K562 (cell line): Measurements from ENCODE around the gene RABGAP1L. TPM values are rescaled to one million over a fixed set of nuclear protein-coding genes. Genes with fewer than 3 reads are reported as not detected.

ENCODE experiments used
- ARID1B ChIP-seq: fragments of 450-650 bp; IDR thresholded peaks from 2 replicates; pipeline ENCODE4 v1.6.1; 2016; ENCODE audit warnings: antibody characterized with exemption, mild to moderate bottlenecking, inconsistent platforms
- BRD4 ChIP-seq: fragments of 200-600 bp; sonication (generic); IDR thresholded peaks from 2 replicates; pipeline ENCODE4 v1.6.1; 2017; ENCODE audit warnings: inconsistent platforms
- CBX2 ChIP-seq: fragments of 200-600 bp; sonication (generic); IDR thresholded peaks from one replicate; pipeline ENCODE4 v1.6.1; 2012; ENCODE audit warnings: mild to moderate bottlenecking, low read length, inconsistent platforms; ENCODE audit not compliant: insufficient read depth, poor library complexity, severe bottlenecking
- CXXC5 ChIP-seq: fragments of 250-450 bp; sonication (Bioruptor Pico); IDR thresholded peaks from 2 replicates; pipeline ENCODE4 v1.8.0; 2022; ENCODE audit warnings: inconsistent platforms, mild to moderate bottlenecking, moderate library complexity
- EGR1 ChIP-seq: fragments of 450-650 bp; conservative IDR thresholded peaks from 2 replicates; pipeline ENCODE4 v1.6.1; 2017; ENCODE audit warnings: mild to moderate bottlenecking
- HDAC2 ChIP-seq: fragments of 450-650 bp; IDR thresholded peaks from 2 replicates; pipeline ENCODE4 v1.6.1; 2016; ENCODE audit warnings: mild to moderate bottlenecking
- HDAC3 ChIP-seq: fragments of 450-650 bp; IDR thresholded peaks from 2 replicates; pipeline ENCODE4 v1.6.1; 2018; ENCODE audit warnings: borderline replicate concordance, mild to moderate bottlenecking, moderate library complexity; ENCODE audit not compliant: partially characterized antibody
- HMGN3 ChIP-seq: IDR thresholded peaks from 2 replicates; pipeline ENCODE4 v1.6.1; 2011; ENCODE audit warnings: borderline replicate concordance, low read depth, mild to moderate bottlenecking, mixed read lengths, low read length; ENCODE audit not compliant: insufficient read length; ENCODE audit errors: extremely low read depth
- KAT2B ChIP-seq: IDR thresholded peaks from one replicate; pipeline ENCODE4 v1.6.1; 2012; ENCODE audit warnings: low read depth, mild to moderate bottlenecking, control low read depth, inconsistent platforms, low read length, moderate library complexity
- L3MBTL2 ChIP-seq: fragments of 450-650 bp; IDR thresholded peaks from 2 replicates; pipeline ENCODE4 v1.6.1; 2016; ENCODE audit warnings: mild to moderate bottlenecking, moderate library complexity
- NCOA1 ChIP-seq: fragments of 450-650 bp; IDR thresholded peaks from 2 replicates; pipeline ENCODE4 v1.6.1; 2016; ENCODE audit warnings: low read depth
- NR2C2 ChIP-seq, 2 experiments: fragments of 200-800 bp in 1 of 2; sonication (Bioruptor generic) in 1 of 2; sonication (generic) in 1 of 2; formaldehyde crosslinking in 1 of 2; IDR thresholded peaks; 2 replicates each; pipeline versions ENCODE4 v1.6.1 to v1.8.0; 2016 to 2022; ENCODE audit warnings: mild to moderate bottlenecking in 1 of 2, missing compliant biosample characterization in 1 of 2, missing genetic modification characterization in 1 of 2, missing genetic modification reagents in 1 of 2
- RNF2 ChIP-seq: sonication (generic); IDR thresholded peaks from 2 replicates; pipeline ENCODE4 v1.6.1; 2016
- RUNX1 ChIP-seq: sonication (generic); IDR thresholded peaks from 2 replicates; pipeline ENCODE4 v1.6.1; 2016; ENCODE audit warnings: antibody characterized with exemption, low read depth
- SAFB ChIP-seq: fragments of 200-400 bp; formaldehyde crosslinking; IDR thresholded peaks from 2 replicates; pipeline ENCODE4 v1.6.1; 2017; ENCODE audit warnings: low read depth, low read length, borderline replicate concordance
- SAFB2 ChIP-seq: fragments of 200-400 bp; formaldehyde crosslinking; IDR thresholded peaks from 2 replicates; pipeline ENCODE4 v1.6.1; 2018; ENCODE audit warnings: borderline replicate concordance, low read length, low read depth, moderate library complexity; ENCODE audit not compliant: severe bottlenecking
- TRIM25 ChIP-seq: fragments of 450-650 bp; IDR thresholded peaks from 2 replicates; pipeline ENCODE4 v1.7.0; 2016; ENCODE audit warnings: borderline replicate concordance
- XRCC4 ChIP-seq: IDR thresholded peaks from one replicate; pipeline ENCODE4 v1.6.1; 2011; ENCODE audit not compliant: insufficient read depth, insufficient read length; ENCODE audit errors: extremely low read depth
- ZBTB1 ChIP-seq: sonication (generic); formaldehyde crosslinking; IDR thresholded peaks from 2 replicates; pipeline ENCODE4 v1.8.1; 2023; ENCODE audit warnings: missing genetic modification reagents, low read depth, mild to moderate bottlenecking, borderline replicate concordance
- polyA plus RNA-seq, 8 experiments: library from polyadenylated mRNA; depleted of rRNA in 4 of 8; stranded (reverse) in 5 of 8; unstranded in 3 of 8; fragments of >200 nt; fragmentation: Nextera tagmentation in 2 of 8; fragmentation: Illumina TruSeq in 1 of 8; extraction: Ambion mirVana in 2 of 8; extraction: Trizol in 1 of 8; gene quantifications; 2 replicates each; pipeline versions ENCODE4 v1.2.1 to v1.2.3, GENCODE V29; 2011 to 2014; ENCODE audit warnings: inconsistent platforms in 1 of 8, missing spikeins in 1 of 8
- total RNA-seq, 7 experiments: library from RNA; depleted of rRNA in 6 of 7; stranded (reverse); fragments of >200 nt in 6 of 7; fragmentation: Illumina TruSeq in 2 of 7; extraction: Trizol in 2 of 7; gene quantifications; 2 replicates each; pipeline versions ENCODE4 v1.2.1 to v1.2.3, GENCODE V29; 2011 to 2021; ENCODE audit warnings: low replicate concordance in 1 of 7
- TF ChIP-seq, protein P1 (sequence below): sonication (generic); formaldehyde crosslinking; IDR thresholded peaks from 2 replicates; pipeline ENCODE4 v1.8.0; 2022; ENCODE audit warnings: missing genetic modification reagents, mild to moderate bottlenecking, moderate library complexity, borderline replicate concordance
- TF ChIP-seq, protein P2 (sequence below): fragments of 450-650 bp; IDR thresholded peaks from 2 replicates; pipeline ENCODE4 v1.6.1; 2018; ENCODE audit not compliant: partially characterized antibody

Gene RABGAP1L
- total and polyA plus RNA-seq, 9 of the 15 experiments (the other 6 are each of a cell fraction or from before 2014, with no cell fraction given), result 16.5 to 44.9 (median 26.7) TPM

- TF ChIP-seq HDAC3 (no peak), RUNX1 (no peak), HDAC2 (0 out of 2 replicates have a peak, but pooled peaks have one; percentile 27), KAT2B (no peak), TRIM25 (no peak), BRD4 (0 out of 2 replicates have a peak, but pooled peaks have one; percentile 88), SAFB2 (no peak), SAFB (peak; percentile 63), ZBTB1 (CRISPR knock-in tag) (peak; percentile 87), L3MBTL2 (peak; percentile 94), CXXC5 (peak; percentile 98), HMGN3 (peak; percentile 92), XRCC4 (no peak), EGR1 (peak; percentile 67), ARID1B (peak; percentile 17; the same call in 1 of the 2 replicates), NR2C2 (CRISPR knock-in tag; IDR thresholded peaks at IDR 0.05) (peak; percentile 55), NR2C2 (tag; IDR thresholded peaks at IDR 0.05) (no peak), CBX2 (no peak), NCOA1 (no peak), RNF2 (peak; percentile 13; the same call in 1 of the 2 replicates)
- TF ChIP-seq, protein P1, sequence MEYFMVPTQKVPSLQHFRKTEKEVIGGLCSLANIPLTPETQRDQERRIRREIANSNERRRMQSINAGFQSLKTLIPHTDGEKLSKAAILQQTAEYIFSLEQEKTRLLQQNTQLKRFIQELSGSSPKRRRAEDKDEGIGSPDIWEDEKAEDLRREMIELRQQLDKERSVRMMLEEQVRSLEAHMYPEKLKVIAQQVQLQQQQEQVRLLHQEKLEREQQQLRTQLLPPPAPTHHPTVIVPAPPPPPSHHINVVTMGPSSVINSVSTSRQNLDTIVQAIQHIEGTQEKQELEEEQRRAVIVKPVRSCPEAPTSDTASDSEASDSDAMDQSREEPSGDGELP (CRISPR knock-in tag), result peak; percentile 41
- TF ChIP-seq, protein P2, sequence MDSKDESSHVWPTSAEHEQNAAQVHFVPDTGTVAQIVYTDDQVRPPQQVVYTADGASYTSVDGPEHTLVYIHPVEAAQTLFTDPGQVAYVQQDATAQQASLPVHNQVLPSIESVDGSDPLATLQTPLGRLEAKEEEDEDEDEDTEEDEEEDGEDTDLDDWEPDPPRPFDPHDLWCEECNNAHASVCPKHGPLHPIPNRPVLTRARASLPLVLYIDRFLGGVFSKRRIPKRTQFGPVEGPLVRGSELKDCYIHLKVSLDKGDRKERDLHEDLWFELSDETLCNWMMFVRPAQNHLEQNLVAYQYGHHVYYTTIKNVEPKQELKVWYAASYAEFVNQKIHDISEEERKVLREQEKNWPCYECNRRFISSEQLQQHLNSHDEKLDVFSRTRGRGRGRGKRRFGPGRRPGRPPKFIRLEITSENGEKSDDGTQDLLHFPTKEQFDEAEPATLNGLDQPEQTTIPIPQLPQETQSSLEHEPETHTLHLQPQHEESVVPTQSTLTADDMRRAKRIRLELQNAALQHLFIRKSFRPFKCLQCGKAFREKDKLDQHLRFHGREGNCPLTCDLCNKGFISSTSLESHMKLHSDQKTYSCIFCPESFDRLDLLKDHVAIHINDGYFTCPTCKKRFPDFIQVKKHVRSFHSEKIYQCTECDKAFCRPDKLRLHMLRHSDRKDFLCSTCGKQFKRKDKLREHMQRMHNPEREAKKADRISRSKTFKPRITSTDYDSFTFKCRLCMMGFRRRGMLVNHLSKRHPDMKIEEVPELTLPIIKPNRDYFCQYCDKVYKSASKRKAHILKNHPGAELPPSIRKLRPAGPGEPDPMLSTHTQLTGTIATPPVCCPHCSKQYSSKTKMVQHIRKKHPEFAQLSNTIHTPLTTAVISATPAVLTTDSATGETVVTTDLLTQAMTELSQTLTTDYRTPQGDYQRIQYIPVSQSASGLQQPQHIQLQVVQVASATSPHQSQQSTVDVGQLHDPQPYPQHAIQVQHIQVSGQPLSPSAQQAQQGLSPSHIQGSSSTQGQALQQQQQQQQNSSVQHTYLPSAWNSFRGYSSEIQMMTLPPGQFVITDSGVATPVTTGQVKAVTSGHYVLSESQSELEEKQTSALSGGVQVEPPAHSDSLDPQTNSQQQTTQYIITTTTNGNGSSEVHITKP, result peak; percentile 34
These were observed 840.8 kb downstream of the RABGAP1L start, which contains the start of gene CACYBP (continued) for GRCh38 chr1:174999936-175000696.
